CD4-positive, alpha-beta T cell treated with Interferon alpha-2 for 1 hour (primary cell): ENCODE results near the gene H3-3A.

Experiments
- DNase-seq, 2 donors: peaks; one replicate each; pipeline ENCODE4 v3.0.0-alpha.2; 2020 to 2022

The H3-3A gene

DNA sequence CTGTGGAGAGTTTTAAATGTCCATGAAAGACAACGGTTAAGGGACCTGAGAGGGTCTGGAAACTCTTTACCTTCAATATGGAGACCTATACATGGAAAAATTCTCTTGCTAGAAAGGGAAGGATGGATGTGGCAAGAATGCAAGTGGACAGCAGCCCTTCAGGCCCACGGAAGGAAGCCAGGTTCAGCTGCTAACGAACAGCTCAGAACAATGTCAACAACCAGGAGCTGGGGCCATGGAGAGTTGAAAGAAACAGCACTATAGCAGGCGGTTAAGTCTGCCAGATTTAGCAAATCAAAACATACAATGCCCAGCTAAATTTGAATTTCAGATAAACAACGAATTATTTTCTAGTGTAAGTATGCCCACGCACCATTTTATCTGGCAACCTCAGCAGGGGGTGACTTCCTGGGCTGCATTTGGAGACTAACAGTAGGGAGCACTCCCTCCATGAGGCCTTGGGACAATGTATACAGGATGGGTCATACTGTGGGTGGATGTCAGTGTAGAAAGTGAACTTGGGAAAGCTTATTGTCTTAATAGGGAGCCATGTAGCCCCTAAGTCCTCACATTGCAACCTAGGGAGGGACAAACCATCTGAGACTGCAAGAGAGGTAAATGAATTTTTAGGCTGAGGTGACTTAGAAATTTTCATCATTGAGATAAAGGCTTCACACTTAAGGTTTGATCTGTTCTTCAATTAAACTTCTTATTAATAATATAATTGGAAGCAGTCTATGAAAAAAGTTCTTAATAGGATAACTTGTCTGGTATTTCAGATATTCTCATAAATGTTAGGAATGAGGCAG, 7.8 kb upstream of the H3-3A start:
- no peak for DNase-seq

DNA sequence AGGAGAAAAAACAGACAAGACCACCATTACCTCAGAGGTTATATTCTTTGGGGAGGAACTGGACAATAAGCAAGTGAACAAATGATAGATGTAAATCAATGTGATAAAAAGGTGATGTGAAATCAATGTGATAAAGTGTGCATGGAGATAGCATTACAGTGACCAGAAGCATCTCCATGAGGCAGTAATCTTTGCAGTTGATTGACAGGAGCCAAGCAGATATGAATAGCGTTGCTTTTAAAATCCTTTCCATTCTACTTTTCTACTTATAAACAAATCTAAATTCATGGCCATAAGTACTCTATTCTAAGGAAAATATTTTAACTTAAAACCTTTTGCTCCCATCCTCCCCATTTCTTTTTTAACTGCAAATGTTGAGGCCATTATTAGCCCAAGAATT, 2.8 kb upstream of the H3-3A start:
- DNase-seq = no peak

DNA sequence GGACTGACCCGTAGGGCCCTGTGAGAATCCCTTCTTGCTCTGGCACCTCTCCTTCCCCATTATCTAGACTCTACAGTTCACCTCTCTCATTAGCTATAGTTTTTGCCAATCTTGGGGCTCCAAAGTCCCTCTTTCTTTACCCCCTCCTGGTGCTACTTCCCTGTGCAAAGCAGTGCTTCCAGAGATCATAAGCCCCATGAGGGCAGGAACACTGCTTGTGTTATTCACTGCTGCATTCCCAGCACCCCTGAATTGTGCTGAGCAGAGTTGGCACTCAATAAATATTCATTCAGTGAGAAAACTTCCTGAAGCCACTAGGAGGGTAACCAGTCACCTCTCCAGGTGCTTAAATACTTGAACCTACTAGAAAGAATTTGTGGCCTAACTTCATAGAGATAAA, 2.1 kb upstream of the H3-3A start:
- no peak for DNase-seq

DNA sequence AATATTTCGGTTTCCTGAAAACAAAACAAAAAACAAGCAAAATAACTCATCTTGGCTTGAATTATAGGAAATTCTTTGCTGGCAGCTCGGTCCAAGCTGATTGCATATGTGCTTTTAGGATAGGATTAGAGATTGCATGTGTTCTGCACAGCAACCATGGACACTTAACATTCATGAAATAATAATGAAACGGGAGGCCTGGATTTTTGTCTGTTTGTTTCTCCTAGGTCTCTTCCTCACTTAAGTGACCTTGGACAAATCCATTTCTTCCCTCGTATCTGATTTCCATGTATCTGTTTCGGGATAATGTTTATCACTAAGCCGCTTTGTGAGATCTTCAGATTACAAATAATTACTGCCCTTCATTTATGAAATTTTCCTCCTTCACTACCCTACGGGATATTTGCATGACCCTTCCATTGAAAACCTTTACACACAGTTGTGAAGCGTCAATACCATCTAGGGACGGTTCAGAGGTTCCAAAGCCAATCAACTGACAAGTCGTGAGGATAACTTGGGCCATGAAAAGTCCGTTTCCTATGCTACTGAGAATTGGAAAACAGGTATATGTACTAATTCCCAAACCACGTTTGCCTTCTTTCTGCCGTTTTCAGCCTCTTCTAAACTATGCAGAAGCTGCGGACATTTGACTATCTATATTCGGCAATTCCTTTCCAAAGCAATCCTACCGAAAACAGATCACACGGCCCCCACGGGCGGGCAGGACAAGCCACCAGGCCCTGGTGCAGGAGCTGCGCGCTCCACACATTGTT, 1.3 kb upstream of the H3-3A start:
- DNase-seq = no peak

DNA sequence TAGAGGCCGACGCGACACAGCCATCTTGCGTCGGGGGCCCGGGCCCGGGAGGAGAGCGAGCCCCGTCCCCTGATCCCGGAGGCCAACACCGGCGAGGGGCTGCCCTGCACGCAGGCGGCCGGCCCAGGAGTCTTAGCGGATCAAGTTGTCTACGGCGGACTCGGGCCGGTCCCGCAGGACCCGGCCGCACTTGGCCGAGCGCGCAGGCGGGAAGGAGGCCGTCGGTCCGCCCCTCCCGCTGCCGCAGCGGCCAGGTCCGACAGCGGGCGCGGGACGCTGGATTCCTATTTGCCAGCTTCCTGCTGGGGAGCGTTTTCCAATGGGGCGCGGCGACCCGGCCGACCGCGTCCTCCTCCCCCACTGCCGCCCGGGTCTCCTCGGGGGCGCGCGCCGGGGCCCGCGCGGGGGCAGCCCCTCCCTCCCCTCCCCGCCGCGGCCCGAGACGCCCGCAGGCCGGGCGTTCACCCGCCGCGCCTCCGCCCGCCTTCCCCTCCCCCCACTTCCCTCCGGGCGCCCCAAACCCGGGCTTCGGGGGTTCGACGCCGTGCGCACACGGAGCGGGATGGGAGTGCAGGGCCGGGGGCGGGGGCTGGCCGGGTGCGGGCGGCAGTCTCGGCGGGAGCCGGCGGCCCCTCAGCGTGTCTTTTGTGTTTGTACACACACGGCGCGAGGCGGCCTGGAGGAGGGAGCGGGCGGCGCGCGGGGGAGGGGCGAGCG, 517 bp upstream of the H3-3A start:
- peak; percentile 38 to 56 for DNase-seq

DNA sequence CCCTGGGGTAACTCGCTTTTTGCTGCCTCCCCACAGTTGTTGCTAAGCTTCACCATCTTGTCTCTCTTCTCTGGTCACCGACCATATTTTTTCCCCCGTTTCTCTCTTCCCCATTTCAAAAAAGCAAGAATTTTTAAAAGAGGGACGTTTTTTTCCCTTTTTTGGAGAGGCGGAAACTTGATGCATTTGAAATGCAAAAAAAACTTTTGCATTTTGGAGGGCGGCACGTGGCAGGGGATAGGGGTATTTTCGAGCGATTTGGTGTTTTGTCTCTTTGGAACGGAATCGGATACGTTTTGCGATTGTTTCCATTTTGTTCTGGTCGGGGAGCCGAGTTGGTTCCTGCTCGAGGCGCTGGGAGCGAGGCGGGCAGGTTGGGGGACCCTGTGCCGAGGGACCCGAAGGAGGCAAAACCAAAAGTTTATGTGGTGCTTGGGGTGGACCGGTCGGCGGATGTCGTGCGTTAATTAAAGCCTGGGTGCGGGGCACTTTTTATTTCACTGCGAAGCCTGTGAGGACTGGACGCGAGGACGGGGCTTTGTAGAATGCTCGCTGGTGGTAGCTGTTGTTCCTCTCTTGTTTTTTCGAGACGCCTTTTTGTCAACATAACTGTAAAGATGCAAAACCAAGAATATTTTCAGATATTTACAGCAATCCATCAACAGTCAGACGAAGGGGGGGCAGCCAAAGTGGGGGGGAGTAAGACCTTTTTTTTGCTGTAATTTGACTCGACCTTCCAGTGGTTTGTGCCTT, 884 bp downstream of the H3-3A start:
- peak; percentile 34 to 57 for DNase-seq

DNA sequence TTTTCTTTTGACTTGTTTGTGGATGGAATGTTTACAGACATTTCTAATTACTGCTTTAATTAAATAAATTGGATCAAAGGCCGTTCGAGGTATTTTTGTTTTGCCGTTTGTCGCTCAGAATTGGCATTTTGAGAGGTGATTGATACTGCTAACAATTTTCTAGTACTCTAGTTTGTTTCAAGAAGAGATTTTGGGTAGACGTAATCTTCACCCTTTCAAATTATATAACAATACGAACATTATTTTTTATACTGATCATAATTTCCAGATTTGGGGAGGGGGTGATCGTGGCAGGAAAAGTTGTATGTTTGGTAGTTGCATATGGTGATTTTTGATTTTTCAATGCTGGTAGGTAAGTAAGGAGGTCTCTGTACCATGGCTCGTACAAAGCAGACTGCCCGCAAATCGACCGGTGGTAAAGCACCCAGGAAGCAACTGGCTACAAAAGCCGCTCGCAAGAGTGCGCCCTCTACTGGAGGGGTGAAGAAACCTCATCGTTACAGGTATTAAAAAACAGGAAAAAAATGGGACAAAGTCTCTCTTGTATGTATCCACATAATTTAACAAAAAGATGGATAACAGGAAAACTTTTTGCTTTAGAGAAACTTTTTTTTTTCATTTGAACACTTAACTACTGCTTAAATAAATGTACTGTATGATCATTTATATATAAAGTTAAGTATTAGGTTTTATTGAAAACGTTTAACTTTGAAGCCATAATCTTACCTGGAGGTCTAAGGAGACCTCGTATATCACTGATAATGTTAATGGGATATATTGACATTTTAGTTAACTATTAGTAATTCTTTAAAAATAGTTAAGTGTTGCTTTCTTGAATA, 1.7 kb downstream of the H3-3A start:
- DNase-seq = peak; percentile 38 to 61

DNA sequence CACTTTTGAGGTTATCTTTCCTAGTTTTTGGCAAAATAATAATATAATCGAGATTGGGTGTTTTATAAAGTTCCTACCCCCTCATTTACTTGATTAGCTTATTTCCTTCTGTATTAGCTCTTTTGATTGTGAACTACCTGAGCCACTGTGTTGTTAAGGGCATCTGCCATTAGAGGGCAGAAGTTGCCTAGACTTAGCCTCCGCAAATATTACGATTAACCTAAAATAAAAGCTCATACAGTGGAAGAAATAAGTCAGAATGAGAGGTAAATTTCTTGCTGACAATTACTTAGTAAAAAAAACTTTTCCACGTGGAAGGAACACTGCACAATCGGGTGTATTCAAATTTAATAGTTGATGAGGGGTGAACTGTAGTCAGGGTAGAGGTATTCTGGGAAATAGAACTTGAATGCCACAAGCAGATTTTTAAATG, 2.3 kb downstream of the H3-3A start:
- DNase-seq = peak; percentile 53 to 77

DNA sequence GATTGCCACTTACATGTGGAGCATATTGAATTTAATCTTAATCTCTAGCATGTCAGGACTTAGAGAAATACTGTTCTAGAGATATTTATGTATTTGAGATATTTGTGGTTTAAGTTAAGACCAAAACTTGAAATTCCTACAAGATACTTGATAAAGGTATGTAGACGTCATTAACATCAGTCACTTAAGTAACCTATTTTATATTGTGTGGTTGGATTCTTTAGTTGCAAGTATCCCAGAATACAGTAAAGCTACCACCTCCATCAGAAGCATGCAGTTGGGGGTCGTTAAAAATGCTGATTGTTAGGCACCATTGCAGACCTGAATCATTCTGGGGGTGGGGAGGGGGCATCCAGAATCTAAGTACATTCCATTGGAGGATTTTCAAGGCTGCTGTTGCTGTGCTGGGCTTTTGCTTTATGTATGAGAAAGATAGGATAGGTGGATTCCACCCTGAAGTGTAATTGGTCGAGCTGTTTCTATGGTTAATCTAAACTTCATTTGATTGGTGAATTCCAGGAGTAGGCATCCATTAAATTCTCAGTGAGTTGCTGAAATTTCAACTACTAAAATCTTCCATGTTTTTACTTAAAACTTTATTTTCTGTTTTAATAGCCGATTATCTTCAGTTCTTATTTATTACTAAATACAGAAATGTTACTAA, 4.0 kb downstream of the H3-3A start:
- peak in 1 of 2 donors; percentile 24 for DNase-seq

DNA sequence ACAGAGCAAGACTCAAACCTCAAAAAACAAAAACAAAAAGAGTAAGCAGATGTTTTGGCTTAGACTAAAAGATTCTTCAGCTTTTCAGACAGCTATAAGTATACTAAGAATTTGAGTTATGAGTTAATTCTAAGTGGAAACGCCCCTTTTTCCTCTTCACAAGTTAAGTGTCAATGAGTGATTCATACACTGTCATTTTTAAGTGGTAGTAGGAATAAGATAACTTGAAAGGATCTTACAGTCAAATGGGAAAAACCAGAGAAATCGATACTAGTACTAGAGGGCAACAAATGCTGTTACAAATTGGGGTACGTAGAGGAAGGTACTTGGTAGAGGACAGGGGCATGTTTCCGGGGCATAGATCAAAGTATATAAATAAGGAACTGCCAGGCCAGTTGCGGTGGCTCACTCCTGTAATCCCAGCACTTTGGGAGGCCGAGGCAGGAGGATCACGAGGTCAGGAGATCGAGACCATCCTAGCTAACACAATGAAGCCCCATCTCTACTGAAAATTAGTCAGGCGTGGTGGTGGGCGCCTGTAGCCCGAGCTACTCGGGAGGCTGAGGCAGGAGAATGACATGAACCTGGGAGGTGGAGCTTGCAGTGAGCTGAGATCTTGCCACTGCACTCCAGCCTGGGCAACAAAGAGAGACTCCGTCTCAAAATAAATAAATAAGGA, 7.4 kb downstream of the H3-3A start:
- DNase-seq = no peak

DNA sequence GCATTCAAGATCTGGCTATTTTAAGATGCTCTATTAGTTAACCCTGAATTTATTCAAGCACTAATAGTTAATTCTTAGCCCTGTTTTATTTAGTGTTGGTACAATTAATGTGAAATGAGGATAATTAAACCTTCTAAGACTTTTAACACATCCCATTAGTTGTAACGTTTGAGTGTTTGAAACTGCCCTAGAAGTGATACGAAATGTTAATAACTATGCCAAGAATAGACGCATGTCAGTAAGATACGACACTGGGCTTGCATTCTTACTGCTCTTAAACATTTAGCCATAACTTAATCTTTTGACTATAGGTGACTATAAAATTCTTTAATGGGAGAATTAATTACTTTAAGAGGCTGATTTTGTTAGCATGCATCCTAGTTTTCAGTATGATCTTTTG, 9.8 kb downstream of the H3-3A start:
- no peak for DNase-seq

DNA sequence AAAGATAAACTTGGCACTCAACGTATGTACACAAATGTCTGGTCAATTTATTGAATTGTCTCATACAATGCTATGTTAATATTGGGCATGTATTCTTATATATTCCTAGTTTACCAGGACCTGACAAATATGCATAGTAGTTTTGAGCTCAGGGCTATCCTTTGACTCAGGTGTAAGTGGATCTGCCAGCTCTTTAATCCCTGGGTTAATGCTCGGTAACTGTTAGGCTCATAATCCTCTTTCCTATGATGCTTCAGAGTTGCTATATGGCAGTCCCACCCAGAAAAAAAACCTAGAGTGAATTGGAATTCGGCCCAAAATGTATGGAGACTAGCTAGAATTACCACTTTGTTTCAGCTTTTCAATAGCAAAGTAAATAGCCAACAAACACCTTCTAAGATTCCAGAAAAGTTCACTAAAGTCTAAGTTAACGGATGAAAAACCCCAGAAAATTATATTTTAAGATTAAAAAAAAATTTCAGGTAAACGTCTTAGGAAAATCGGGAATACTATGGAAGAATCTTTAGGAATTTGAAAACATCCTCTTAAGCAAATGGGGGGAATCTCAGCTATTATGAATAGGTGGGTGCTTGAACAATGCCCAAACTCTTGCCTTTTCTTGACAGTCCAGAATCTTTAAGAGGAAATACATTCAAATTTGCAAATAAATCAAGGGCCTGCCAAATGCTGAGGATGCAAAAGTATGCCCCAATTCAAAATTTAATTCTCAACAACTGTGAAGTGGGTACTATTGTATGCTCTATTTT, 10.9 kb downstream of the H3-3A start:
- no peak for DNase-seq

DNA sequence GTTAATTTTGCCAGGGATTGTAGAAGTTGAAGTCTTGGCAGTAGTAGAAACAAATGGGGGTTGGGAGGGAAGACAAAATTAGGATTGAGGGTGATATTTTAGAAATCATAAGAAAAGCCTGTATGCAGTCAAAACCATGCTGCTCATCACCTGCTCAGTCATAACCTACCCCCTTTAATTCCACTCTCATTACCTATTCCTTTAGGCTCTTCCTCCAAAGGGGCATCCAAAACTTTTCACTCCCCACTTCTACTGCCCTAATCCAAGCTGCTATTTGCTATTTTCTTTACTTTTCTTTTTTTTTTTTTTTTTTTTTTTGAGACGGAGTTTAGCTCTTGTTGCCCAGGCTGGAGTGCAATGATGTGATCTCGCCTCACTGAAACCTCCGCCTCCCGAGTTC, 11.5 kb downstream of the H3-3A start:
- no peak for DNase-seq

DNA sequence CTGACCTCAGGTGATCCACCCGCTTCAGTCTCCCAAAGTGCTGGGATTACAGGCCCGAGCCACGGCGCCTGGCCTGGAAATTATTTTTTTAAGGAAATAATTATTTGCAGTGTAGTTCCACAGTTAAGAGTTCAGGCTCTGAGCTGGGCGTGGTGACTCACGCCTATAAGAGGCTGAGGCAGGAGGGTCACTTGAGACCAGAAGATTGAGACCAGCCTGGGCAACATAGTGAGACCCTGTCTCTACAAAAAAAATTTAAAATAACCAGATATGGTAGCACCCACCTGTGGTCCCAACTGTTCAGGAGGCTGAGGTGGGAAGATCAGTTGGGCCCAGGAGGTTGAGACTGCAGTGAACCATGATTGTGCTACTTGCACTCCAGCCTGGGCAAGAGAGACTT, 13.9 kb downstream of the H3-3A start:
- DNase-seq = no peak

DNA sequence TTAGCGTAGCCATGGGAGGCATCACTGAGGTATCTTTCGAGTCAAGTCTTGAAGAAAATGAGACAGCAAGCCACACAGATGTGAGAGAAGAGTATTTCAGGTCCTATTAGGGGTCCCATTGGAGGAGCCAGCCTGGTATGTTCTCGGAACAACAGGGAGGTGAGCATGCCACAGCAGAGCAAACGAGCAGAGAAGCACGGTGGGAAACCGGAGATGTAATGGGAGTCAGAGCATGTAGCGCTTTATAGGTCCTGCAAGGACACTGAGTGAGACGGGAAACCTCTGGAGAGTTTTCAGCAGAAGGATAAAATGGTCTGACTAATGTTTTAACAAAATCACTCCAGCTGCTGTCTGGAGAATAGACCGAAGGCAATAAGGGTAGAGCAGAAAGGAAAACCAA, 15.9 kb downstream of the H3-3A start:
- no peak for DNase-seq

DNA sequence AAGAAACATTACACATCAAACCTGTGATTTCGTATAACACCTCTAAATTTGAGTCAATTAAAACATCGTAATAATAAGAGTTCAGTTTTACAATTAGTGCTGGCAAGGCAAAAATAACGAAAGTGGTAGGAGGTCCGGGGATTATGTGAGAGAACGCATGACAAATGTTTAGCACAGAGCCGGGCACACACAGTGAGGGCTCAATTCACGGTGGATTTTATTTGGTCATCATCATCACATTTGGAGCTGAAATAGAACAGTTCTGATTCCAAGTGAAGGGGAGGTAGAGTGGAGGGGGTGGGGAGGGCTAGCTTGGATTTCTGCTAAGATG, 20.0 kb downstream of the H3-3A start:
- DNase-seq = no peak

DNA sequence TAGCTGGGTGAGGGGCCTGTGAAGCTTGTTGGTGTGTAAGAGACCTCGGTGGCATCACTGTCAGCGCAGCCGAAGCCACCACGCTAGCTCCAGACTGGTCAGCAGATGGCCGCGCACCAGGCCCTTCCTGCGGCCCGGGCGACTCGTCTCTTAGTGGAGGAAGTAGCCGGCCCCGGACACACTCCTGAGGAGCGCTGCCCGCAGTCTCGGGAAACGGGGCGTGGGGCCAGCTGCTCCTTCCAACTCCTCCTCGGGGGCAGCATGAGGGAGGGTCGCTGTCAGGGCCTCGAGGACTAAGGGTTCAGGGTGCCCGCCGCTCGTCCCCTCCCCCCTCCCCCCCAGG, 20.4 kb downstream of the H3-3A start:
- DNase-seq = peak in 1 of 2 donors; percentile 18

DNA sequence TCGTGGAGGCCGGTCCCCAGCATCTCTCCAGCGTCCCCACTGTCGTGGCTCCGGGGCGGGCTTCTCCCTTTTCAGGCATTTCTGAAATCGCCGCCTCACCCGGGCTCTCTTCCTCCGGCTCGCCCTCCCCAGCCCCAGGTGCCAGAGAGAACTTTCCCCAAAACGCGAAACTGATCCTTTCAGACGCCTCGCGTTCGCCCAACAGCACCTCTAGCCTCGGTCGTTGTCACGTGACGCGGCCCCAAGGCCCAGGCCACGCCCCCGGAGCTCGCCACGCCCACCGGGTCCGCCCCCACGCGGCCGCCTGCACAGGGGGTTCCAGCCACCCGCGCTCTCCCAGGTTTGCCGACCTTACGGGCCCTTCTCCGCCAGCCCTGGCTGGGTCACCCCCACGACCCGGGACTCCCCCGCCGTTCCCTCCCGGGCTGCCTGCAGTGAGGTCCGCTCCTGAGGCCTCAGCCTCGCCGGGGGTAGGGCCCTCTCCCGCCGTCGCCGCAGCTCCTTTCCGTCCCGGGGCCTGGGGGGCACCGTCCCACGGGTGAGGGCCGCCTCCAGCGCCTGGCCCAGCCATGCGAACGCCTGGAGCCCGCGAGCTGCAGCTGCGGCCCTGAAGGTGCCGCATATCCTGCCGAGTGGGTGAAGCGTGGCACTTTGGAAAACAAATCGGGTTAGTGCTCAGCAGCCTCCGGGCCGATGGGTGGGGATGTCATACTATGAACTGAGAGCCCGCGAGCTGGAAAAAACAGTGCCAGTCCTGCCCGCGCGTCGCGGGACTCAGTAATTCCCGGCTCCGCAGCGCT, 21.0 kb downstream of the H3-3A start:
- peak; percentile 89 to 94 for DNase-seq

DNA sequence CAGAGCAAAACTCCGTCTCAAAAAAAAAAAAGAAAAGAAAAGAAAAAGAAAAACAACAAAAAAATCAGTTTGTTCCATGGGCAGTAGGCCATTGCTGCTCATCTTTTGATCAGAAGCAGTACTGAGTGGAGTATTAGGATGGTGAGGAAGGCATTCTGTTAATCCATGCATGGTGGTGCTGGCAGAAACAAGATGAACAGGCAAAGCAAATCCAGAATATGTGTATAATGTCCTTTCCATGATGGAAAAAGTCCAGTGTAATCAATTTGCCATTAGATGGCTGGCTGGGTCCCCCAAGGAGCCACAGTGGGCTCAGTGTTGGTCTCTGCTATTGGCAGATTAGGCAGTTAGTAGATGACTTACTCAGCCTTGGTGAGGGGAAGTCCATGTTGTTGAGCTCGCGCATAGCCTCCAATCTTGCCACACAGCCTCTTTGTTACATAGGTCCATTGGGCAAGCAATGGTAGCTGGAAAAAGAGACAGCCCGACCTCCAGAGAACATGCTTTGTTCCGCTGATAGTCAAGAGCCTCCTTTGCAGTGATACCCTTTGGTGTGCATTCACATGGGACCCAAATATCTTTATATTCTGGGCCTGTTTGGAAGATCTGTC, 23.3 kb downstream of the H3-3A start:
- DNase-seq = no peak
